Endothelial cell of umbilical vein (primary cell): ENCODE measurements around the gene RAB14. TPM values are rescaled to one million over a fixed set of nuclear protein-coding genes. Genes with fewer than 3 reads are reported as not detected.

Source experiments
- BruUV-seq: library from RNA; stranded (reverse); fragments of 400-500 nt; replicated peaks from 2 replicates; lab custom pipeline; 2021; lab: Mats Ljungman, UMichigan
- CTCF ChIA-PET: fragments of 300-600, 350-600 bp; sonication (Branson Sonifier 250); formaldehyde crosslinking; loops from one replicate; lab custom pipeline; 2021; ENCODE audit warnings: antibody characterized with exemption, inconsistent platforms; lab: Charles Lee
- POLR2A ChIA-PET: fragments of 300-600, 350-600 bp; sonication (Branson Sonifier 250); formaldehyde crosslinking; loops from one replicate; lab custom pipeline; 2021; ENCODE audit warnings: antibody characterized with exemption, inconsistent platforms; lab: Charles Lee
- DNase-seq: peaks from one replicate; pipeline ENCODE4 v3.0.0-alpha.2; 2011; ENCODE audit warnings: low read depth, low spot score
- FAIRE-seq: peaks from 2 replicates; lab custom pipeline; 2011; peaks lifted over from hg19 to GRCh38; lab: Jason Lieb, UNC
- H2AFZ ChIP-seq: 2 replicates; pipeline ENCODE4 v1.6.0; 2012; ENCODE audit warnings: low read depth, low read length, control low read depth, inconsistent platforms
- H3K27ac ChIP-seq: 2 replicates; pipeline ENCODE4 v1.5.1; 2011; ENCODE audit warnings: low read depth, mild to moderate bottlenecking, control low read depth, low read length, moderate library complexity; ENCODE audit not compliant: insufficient read depth
- H3K27me3 ChIP-seq, 2 experiments: 2 replicates each; pipeline versions ENCODE4 v1.6.0 to v1.6.1; 2011; ENCODE audit warnings: low read length in 2 of 2, mixed read lengths in 1 of 2; ENCODE audit not compliant: control insufficient read depth in 2 of 2, insufficient read depth in 2 of 2
- H3K36me3 ChIP-seq, 2 experiments: 2 replicates in 1 of 2; 3 replicates in 1 of 2; pipeline ENCODE4 v1.5.1; 2011; ENCODE audit warnings: low read length in 2 of 2, mild to moderate bottlenecking in 1 of 2, moderate library complexity in 1 of 2; ENCODE audit not compliant: control insufficient read depth in 2 of 2, insufficient read depth in 2 of 2; ENCODE audit errors: extremely low read depth in 1 of 2
- H3K4me1 ChIP-seq: 3 replicates; pipeline ENCODE4 v1.5.1; 2011; ENCODE audit warnings: mild to moderate bottlenecking, low read length; ENCODE audit not compliant: control insufficient read depth, insufficient read depth; ENCODE audit errors: extremely low read depth
- H3K4me2 ChIP-seq: 2 replicates; pipeline ENCODE4 v1.6.1; 2011; ENCODE audit warnings: low read length, control low read depth, mixed read lengths; ENCODE audit not compliant: insufficient read depth
- H3K4me3 ChIP-seq, 3 experiments: fragments of 200-600 bp in 1 of 3; sonication (generic), shearing (Covaris generic) in 1 of 3; replicated peaks in 1 of 3; 2 replicates each; pipeline ENCODE4 v1.5.1; 2011 to 2016; ENCODE audit warnings: control low read depth in 3 of 3, low read length in 3 of 3, mild to moderate bottlenecking in 2 of 3, inconsistent platforms in 1 of 3, low read depth in 1 of 3, moderate library complexity in 1 of 3; ENCODE audit not compliant: insufficient read depth in 1 of 3
- H3K79me2 ChIP-seq: 2 replicates; pipeline ENCODE4 v1.6.0; 2012; ENCODE audit warnings: low read length, inconsistent platforms; ENCODE audit not compliant: control insufficient read depth, insufficient read depth
- H3K9ac ChIP-seq: replicated peaks from 2 replicates; pipeline ENCODE3; 2011; ENCODE audit warnings: low read length, control low read depth; ENCODE audit not compliant: insufficient read depth; ENCODE audit errors: extremely low read depth
- H3K9me1 ChIP-seq: replicated peaks from 3 replicates; pipeline ENCODE4 v1.6.0; 2011; ENCODE audit warnings: mild to moderate bottlenecking, low read length; ENCODE audit not compliant: control insufficient read depth, insufficient read depth; ENCODE audit errors: extremely low read depth
- H3K9me3 ChIP-seq: replicated peaks from 2 replicates; pipeline ENCODE4 v1.5.1; 2012; ENCODE audit warnings: low read length, inconsistent platforms; ENCODE audit not compliant: control insufficient read depth, insufficient read depth
- H4K20me1 ChIP-seq: replicated peaks from 2 replicates; pipeline ENCODE3; 2011; ENCODE audit warnings: mild to moderate bottlenecking, low read length; ENCODE audit not compliant: control insufficient read depth, insufficient read depth; ENCODE audit errors: extremely low read depth
- CTCF ChIP-seq, 2 donors: IDR thresholded peaks; 1 replicate in 1 of 2; 2 replicates in 1 of 2; pipeline ENCODE4 v1.5.1; 2011; ENCODE audit warnings: low read length in 2 of 2, mild to moderate bottlenecking in 2 of 2, moderate library complexity in 2 of 2, control low read depth in 1 of 2, inconsistent platforms in 1 of 2, low read depth in 1 of 2; ENCODE audit not compliant: insufficient read depth in 1 of 2; ENCODE audit errors: extremely low read depth in 1 of 2
- EZH2 ChIP-seq: IDR thresholded peaks from 2 replicates; pipeline ENCODE4 v1.6.1; 2012; ENCODE audit warnings: borderline replicate concordance, low read depth, mild to moderate bottlenecking, moderate library complexity, low read length, inconsistent platforms; ENCODE audit not compliant: severe bottlenecking
- FOS ChIP-seq: IDR thresholded peaks from 2 replicates; pipeline ENCODE4 v1.6.1; 2011; ENCODE audit warnings: mild to moderate bottlenecking, low read length, moderate library complexity, borderline replicate concordance; ENCODE audit not compliant: insufficient read depth
- GATA2 ChIP-seq: IDR thresholded peaks from 2 replicates; pipeline ENCODE4 v1.7.0; 2011; ENCODE audit warnings: low read depth, mild to moderate bottlenecking, moderate library complexity, mixed read lengths, low read length; ENCODE audit not compliant: insufficient read length, insufficient read depth
- JUN ChIP-seq: IDR thresholded peaks from 2 replicates; pipeline ENCODE4 v1.6.1; 2011; ENCODE audit warnings: borderline replicate concordance, low read depth; ENCODE audit not compliant: insufficient read length, insufficient read depth
- MAX ChIP-seq: IDR thresholded peaks from 2 replicates; pipeline ENCODE4 v1.6.1; 2011; ENCODE audit not compliant: insufficient read depth, insufficient read length
- MYC ChIP-seq: IDR thresholded peaks from one replicate; pipeline ENCODE4 v1.6.1; 2011; ENCODE audit warnings: mild to moderate bottlenecking, low read depth, low read length
- POLR2A ChIP-seq: IDR thresholded peaks from 2 replicates; pipeline ENCODE4 v1.6.1; 2012; ENCODE audit warnings: low read depth, mild to moderate bottlenecking, control low read depth, low read length
- POLR2AphosphoS5 ChIP-seq: IDR thresholded peaks from 2 replicates; pipeline ENCODE4 v1.6.1; 2012; ENCODE audit warnings: low read depth, mild to moderate bottlenecking, control low read depth, low read length, moderate library complexity; ENCODE audit not compliant: insufficient read depth
- dilution Hi-C: fragments of 300-500 bp; cut with MboI; formaldehyde crosslinking; loops from one replicate; pipeline ENCODE4 v1.15.0; 2019; ENCODE audit warnings: low sequenced_read_pairs; ENCODE audit not compliant: extremely low pct_ligation_motif_present
- intact Hi-C: fragments of 100-400 bp; cut with micrococcal nuclease; formaldehyde crosslinking; loops from one replicate; pipeline ENCODE4 v1.10.0; 2022
- polyA plus RNA-seq, 4 experiments: library from polyadenylated mRNA; depleted of rRNA in 3 of 4; stranded (reverse) in 3 of 4; unstranded in 1 of 4; fragments of >200 nt; gene quantifications; 2 replicates each; pipeline versions ENCODE4 v1.2.1 to v1.2.3, GENCODE V29; 2011 to 2012; ENCODE audit warnings: missing spikeins in 1 of 4
- total RNA-seq: library from RNA; stranded (reverse); gene quantifications from 2 replicates; pipeline ENCODE4 v1.2.3, GENCODE V29; 2021

RAB14 gene
- total and polyA plus RNA-seq, 2 donors (not counting 3 experiments of a cell fraction or from before 2014, with no cell fraction given) = 18.9 to 79.3 TPM

- POLR2A ChIA-PET = no interaction called here
- Histone ChIP-seq H3K4me1 (no peaks in the 10 kb centered on the region), H3K4me2 (no peak overlapping the region), H2AFZ (no peak overlapping the region), H4K20me1 (no peaks in the 10 kb centered on the region), H3K79me2 (no peaks in the 10 kb centered on the region), H3K27me3 (no peaks in the 10 kb centered on the region), H3K36me3 (peaks cover 16 to 25% of the 10 kb centered on the region in 2 experiments), H3K4me3 (no peak overlapping the region), H3K9me1 (no peaks in the 10 kb centered on the region), H3K27ac (no peak overlapping the region), H3K9me3 (no peaks in the 10 kb centered on the region), H3K9ac (no peak overlapping the region)
- no peak for TF ChIP-seq GATA2
- no peak for TF ChIP-seq POLR2A
- no peak for TF ChIP-seq JUN
- DNase-seq = no peak
- no TSS peak for BruUV-seq
- no peak for FAIRE-seq
- dilution Hi-C loops = no loop called here
- intact Hi-C loops = no loop called here
- CTCF ChIA-PET = interaction anchor here (1.3 to 1.5 kb wide), 3 partner anchors 8 to 13 kb away, joined by 3 to 8 read pairs (median 5); no protein-coding TSS in a partner anchor
Measured at GRCh38 chr9:121172726-121173487, 28.8 kb downstream of the RAB14 start.

- Histone ChIP-seq H3K27me3 (no peaks in the 10 kb centered on the region), H3K9me3 (no peaks in the 10 kb centered on the region), H3K27ac (no peak overlapping the region), H3K79me2 (no peaks in the 10 kb centered on the region), H3K9me1 (no peaks in the 10 kb centered on the region), H3K4me3 (no peak overlapping the region), H2AFZ (no peak overlapping the region), H3K4me2 (no peak overlapping the region), H4K20me1 (no peaks in the 10 kb centered on the region), H3K36me3 (peaks cover 15 to 22% of the 10 kb centered on the region in 2 experiments), H3K9ac (no peak overlapping the region), H3K4me1 (no peaks in the 10 kb centered on the region)
- ChIA-PET CTCF (interaction anchor here (0.8 to 2.1 kb wide), 6 partner anchors 9 to 49 kb away, joined by 3 to 9 read pairs (median 4); no protein-coding TSS in a partner anchor), POLR2A (interaction anchor here (0.6 to 0.7 kb wide), 2 partner anchors 10 to 115 kb away, joined by 3 read pairs; no protein-coding TSS in a partner anchor)
- BruUV-seq = no TSS peak
- dilution Hi-C loops = no loop called here
- no peak for TF ChIP-seq CTCF (IDR thresholded peaks at IDR 0.05; ENCODE audit: extremely low read depth in 1 of 2, insufficient read depth in 1 of 2, low read depth in 1 of 2, low read length in 2 of 2)
- TF ChIP-seq MYC = no peak
- no peak for TF ChIP-seq POLR2AphosphoS5
- TF ChIP-seq MAX = no peak
- TF ChIP-seq GATA2 = no peak
- no peak for TF ChIP-seq POLR2A
- no peak for TF ChIP-seq EZH2
- no peak for TF ChIP-seq FOS
- no peak for TF ChIP-seq JUN
- FAIRE-seq (peak; percentile 50), DNase-seq (peak; percentile 88)
- intact Hi-C loops = no loop called here
Measured at GRCh38 chr9:121171236-121171635, 30.4 kb downstream of the RAB14 start.
